ENCODE measurements around the gene CNTN6. TPM values are rescaled to one million over a fixed set of nuclear protein-coding genes. Genes with fewer than 3 reads are reported as not detected.

Gene CNTN6
- total RNA-seq, 1 donor, result not detected

GRCh38 chr3:1444195-1444594 lies 351.4 kb downstream of the CNTN6 start:
- Histone ChIP-seq H3K79me2 (ENCODE audit: insufficient read depth, low read length) (no peaks in the 10 kb centered on the region), H3K4me1 (ENCODE audit: insufficient read depth, low read length) (no peaks in the 10 kb centered on the region), H4K20me1 (ENCODE audit: insufficient read depth, low read length) (no peaks in the 10 kb centered on the region), H3K27me3 (ENCODE audit: insufficient read depth, low read length) (no peaks in the 10 kb centered on the region), H3K4me2 (ENCODE audit: insufficient read depth, low read length) (no peak overlapping the region), H3K27ac (ENCODE audit: low read depth, low read length) (no peak overlapping the region), H3K9me3 (ENCODE audit: low read depth, low read length) (peaks cover 3% of the 10 kb centered on the region), H3K4me3 (ENCODE audit: insufficient read depth, low read length) (no peak overlapping the region), H3K36me3 (ENCODE audit: insufficient read depth, low read length) (no peaks in the 10 kb centered on the region), H2AFZ (ENCODE audit: low read length) (no peak overlapping the region)
- TF ChIP-seq CTCF (IDR thresholded peaks at IDR 0.05; ENCODE audit: extremely low read depth, low read depth, low read length), result no peak
- DNase-seq (ENCODE audit: insufficient read length, low spot score, missing footprints), result no peak

DNA sequence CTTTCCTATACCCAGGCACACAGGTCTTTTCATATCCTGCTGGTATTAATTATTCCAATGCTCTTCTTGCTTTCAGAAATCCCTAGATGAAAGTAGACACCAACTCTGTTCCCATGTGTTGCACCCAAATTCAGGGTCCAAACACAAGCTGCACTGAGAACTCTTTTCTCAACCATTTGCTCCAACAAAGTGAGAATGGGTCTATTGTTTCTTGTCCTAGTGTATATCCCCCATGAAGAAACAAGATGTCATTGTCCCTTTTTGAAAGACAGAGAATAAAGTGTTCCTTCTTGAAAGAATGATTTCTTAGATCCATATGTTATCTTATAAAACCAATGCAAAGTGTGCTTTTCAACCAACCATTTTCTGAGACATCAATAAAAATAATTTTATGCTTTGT lies 353.7 kb downstream of the CNTN6 start:
- Histone ChIP-seq H3K79me2 (ENCODE audit: insufficient read depth, low read length) (no peaks in the 10 kb centered on the region), H3K27ac (ENCODE audit: low read depth, low read length) (no peak overlapping the region), H3K36me3 (ENCODE audit: insufficient read depth, low read length) (no peaks in the 10 kb centered on the region), H3K9me3 (ENCODE audit: low read depth, low read length) (peaks cover 3% of the 10 kb centered on the region), H3K4me3 (ENCODE audit: insufficient read depth, low read length) (no peak overlapping the region), H4K20me1 (ENCODE audit: insufficient read depth, low read length) (no peaks in the 10 kb centered on the region), H3K27me3 (ENCODE audit: insufficient read depth, low read length) (no peaks in the 10 kb centered on the region), H3K4me2 (ENCODE audit: insufficient read depth, low read length) (no peak overlapping the region), H2AFZ (ENCODE audit: low read length) (no peak overlapping the region), H3K4me1 (ENCODE audit: insufficient read depth, low read length) (no peaks in the 10 kb centered on the region)
- no peak for TF ChIP-seq CTCF (IDR thresholded peaks at IDR 0.05; ENCODE audit: extremely low read depth, low read depth, low read length)
- no peak for DNase-seq (ENCODE audit: insufficient read length, low spot score, missing footprints)

- Histone ChIP-seq H3K36me3 (ENCODE audit: insufficient read depth, low read length) (no peaks in the 10 kb centered on the region), H4K20me1 (ENCODE audit: insufficient read depth, low read length) (no peaks in the 10 kb centered on the region), H3K27me3 (ENCODE audit: insufficient read depth, low read length) (no peaks in the 10 kb centered on the region), H3K4me2 (ENCODE audit: insufficient read depth, low read length) (no peak overlapping the region), H3K27ac (ENCODE audit: low read depth, low read length) (no peak overlapping the region), H3K4me3 (ENCODE audit: insufficient read depth, low read length) (no peak overlapping the region), H3K9me3 (ENCODE audit: low read depth, low read length) (peaks cover 3% of the 10 kb centered on the region), H3K4me1 (ENCODE audit: insufficient read depth, low read length) (no peaks in the 10 kb centered on the region), H3K79me2 (ENCODE audit: insufficient read depth, low read length) (no peaks in the 10 kb centered on the region), H2AFZ (ENCODE audit: low read length) (no peak overlapping the region)
- TF ChIP-seq CTCF (IDR thresholded peaks at IDR 0.05; ENCODE audit: extremely low read depth, low read depth, low read length), result no peak
- no peak for DNase-seq (ENCODE audit: insufficient read length, low spot score, missing footprints)
Measured at GRCh38 chr3:1447452-1447851, 354.6 kb downstream of the CNTN6 start.

GRCh38 chr3:1448443-1448842 lies 355.6 kb downstream of the CNTN6 start:
- H3K4me1 ChIP-seq (ENCODE audit: insufficient read depth, low read length), result no peaks in the 10 kb centered on the region
- no peak overlapping the region for H3K4me2 ChIP-seq (ENCODE audit: insufficient read depth, low read length)
- DNase-seq (ENCODE audit: insufficient read length, low spot score, missing footprints), result no peak
- no peak for TF ChIP-seq CTCF (IDR thresholded peaks at IDR 0.05; ENCODE audit: extremely low read depth, low read depth, low read length)
- no peak overlapping the region for H3K4me3 ChIP-seq (ENCODE audit: insufficient read depth, low read length)
- no peaks in the 10 kb centered on the region for H3K79me2 ChIP-seq (ENCODE audit: insufficient read depth, low read length)
- H3K9me3 ChIP-seq (ENCODE audit: low read depth, low read length), result no peaks in the 10 kb centered on the region
- no peak overlapping the region for H2AFZ ChIP-seq (ENCODE audit: low read length)
- H3K27me3 ChIP-seq (ENCODE audit: insufficient read depth, low read length), result no peaks in the 10 kb centered on the region
- no peaks in the 10 kb centered on the region for H3K36me3 ChIP-seq (ENCODE audit: insufficient read depth, low read length)
- H4K20me1 ChIP-seq (ENCODE audit: insufficient read depth, low read length), result no peaks in the 10 kb centered on the region
- H3K27ac ChIP-seq (ENCODE audit: low read depth, low read length), result no peak overlapping the region

Small RNA genes within 50 kb of the gene (small RNA-seq; reads per million reads assigned to genes)
- gene CRB3P1 (not detected), gene RN7SL120P (not detected)

Data from osteoblast (primary cell).